ENCODE measurements around the gene CMIP.

The CMIP gene

DNA sequence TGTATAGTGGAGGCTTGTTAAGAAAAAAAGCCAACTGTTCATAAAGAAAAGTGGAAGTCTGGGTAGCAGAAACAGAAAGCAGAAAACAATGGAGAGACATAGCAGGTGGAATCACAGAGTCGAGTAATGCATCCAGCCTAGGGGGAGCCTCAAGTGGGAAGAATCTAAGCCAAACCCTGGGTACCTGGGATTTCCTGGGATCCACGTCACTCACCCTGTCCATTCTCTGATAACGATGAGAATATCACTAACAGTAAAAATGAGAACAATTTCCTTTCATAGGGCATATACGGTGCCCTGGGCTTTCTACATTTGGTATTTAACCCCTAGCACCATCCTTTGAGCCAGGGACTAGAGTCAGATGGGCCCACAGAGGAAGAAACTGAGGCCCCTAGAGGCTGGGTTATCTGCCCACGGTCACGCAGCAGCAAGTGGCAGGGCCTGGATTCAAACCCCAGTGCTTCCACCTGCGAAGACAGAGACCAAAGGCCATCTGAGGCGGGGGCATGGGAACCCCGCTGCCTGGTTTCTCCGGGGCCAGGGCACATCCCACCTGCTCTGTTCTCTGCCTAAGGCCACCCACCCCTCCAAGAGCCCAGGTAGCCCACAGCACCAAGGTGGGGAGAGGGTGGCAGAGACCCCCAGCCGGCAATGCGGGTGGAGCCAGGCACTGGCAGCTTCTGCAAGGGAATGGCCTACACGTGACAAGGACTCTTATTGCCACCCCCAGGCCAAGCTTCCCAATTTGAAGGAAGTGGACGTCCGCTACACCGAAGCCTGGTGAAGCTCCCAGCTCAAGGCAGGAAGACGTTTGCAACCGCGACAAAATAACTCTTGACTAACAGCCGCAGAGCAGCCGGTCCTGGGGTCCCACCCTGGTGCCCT, 264.6 kb downstream of the CMIP start:
- DNase-seq, result no peak

DNA sequence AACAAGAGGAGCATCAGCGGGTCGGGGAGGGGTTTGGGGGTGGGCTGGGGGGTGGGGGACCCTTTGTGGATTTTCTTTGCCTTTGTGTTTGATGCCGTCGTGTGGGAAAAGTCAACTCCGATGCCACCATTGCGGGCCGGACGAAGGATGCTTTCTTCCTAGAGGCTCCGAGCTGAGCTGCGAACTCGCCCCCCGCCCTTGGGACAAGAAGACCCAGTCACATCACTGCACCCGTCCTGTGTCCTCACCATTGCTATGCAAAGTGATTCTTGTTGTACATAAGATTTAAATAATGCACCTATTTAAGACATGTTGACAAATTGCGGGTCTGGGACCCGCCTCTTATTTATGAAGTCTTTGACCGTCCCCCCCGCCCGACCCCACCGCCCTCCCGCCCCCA, 265.4 kb downstream of the CMIP start:
- DNase-seq, result no peak

DNA sequence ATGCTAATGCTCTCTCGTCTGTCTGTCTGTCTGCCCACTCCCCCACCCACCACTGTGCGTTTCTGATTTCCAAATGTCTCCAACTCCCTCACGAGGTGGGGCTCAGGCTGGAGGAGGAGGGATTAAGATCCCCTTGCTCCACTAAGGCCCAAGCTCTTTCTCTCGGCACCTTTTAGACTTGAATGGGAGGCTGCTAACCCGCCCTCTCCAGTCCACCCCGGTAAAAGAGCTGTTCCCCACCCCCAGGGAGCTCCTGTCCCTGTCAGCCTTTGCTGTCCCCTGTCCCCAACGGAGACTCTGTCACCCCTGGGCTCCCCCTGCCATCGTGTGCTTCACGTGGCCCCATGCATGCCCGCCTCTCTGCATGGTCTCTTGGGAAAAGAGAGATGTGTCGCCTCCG, 266.0 kb downstream of the CMIP start:
- DNase-seq, result no peak

DNA sequence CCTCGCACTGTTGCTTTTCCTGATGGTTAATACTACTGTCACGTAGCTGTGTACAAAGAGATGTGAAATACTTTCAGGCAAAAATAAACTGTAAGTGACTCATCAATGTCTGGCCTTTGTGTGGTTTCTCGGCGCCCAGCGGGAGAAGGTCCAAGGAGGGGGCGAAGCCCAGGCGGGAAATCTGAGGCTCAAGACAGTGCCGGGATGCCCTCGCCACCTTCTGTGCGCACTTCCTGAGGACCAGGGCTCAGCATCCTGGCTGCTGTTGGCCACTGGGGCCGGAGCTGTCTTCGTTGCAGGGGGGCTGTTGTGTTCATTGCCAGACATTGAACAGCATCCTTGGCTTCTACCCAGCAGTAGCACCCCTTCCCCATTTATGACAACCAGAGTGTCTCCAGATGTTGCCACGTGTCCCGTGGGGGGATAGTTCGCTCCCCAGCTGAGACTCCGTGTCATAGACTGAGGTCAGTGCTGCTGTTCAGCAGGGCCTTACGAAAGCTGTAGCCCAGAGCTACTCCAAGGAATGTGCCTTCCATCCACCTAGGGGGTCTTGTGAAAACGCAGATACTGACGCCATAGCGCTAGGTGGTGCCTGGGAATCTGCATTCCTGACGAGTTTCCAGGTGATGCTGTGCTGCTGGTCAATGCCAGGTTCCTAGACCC, 267.2 kb downstream of the CMIP start:
- DNase-seq, result no peak

DNA sequence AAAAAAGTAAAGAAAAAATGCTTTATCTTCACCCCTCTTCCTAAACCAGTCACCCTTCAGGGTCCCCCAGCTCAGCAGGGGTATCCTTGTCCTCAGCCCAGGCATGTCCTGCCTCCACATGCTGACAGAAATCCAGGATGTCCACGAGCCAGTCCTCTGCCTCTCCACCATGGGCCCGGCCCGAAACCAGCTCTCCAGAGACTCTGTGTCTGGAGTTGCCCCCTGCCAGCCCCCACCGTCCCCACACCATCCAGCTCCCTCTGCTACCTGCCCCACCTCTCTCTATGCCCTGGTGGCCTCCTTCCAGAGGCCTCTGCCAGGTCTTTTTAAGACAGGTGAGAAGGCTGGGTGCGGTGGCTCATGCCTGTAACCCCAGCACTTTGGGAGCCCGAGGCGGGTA, 268.1 kb downstream of the CMIP start:
- DNase-seq, result no peak

DNA sequence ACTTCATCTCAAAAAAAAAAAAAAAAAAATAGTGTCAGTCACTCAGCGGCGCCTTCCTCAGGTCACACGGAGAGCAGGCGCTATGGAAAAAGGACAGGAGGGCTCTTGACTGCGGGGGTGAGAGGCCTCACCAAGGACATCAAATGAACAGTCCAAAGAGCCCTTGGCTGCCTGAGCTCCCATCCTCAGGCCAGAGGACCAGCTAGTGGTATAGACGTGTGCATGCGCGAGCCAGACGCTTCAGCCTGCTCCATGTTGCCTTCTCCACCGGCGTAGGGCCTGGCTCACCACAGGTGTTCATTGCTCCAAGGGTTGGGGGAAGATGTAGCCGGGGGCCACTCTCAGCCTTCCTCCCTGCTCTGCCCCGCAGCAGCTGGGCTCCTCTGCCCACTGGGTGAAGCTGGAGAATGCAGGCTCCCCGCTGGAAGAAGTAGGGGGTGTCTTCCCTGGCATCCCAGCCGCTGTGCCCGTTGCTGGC, 268.7 kb downstream of the CMIP start:
- no peak for DNase-seq

DNA sequence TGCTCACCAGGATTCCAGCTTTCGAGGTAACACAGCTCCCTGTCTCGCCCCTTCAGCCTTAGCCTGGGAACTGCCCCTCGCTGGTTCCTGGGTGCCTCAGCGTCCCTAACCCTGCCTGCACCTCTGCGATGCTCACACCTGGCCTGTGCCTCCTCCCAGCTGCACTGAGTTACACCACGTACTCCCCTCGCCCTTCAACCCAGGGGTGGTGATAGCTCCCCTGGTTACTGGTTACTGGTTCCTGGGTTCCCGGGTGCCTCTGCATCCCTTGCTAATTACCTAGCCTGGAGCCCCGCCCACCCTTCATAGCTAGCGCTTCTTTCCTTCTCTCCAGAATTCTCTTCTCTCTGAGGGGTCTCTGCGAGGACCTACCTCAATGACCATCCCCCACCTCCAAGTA, 269.2 kb downstream of the CMIP start:
- no peak for DNase-seq

DNA sequence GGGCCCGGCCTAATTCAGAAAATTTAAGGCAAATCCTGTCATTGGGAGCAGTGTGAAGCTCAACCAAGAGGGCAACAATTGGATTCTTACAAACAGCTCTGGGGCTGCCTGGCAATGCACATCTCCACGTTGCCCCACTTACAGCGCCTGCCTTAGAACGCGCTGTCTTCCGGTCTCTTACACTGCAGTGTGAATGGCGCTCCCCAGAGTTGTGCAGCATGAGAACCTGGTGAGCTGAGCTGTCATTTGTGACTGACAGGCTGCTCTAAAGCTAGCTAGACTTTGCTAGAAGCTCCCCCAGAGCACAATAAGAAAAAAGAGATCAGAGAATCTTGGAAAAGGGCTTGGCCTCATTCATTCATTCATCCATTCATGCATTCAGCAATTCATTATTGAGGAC, 270.0 kb downstream of the CMIP start:
- no peak for DNase-seq

DNA sequence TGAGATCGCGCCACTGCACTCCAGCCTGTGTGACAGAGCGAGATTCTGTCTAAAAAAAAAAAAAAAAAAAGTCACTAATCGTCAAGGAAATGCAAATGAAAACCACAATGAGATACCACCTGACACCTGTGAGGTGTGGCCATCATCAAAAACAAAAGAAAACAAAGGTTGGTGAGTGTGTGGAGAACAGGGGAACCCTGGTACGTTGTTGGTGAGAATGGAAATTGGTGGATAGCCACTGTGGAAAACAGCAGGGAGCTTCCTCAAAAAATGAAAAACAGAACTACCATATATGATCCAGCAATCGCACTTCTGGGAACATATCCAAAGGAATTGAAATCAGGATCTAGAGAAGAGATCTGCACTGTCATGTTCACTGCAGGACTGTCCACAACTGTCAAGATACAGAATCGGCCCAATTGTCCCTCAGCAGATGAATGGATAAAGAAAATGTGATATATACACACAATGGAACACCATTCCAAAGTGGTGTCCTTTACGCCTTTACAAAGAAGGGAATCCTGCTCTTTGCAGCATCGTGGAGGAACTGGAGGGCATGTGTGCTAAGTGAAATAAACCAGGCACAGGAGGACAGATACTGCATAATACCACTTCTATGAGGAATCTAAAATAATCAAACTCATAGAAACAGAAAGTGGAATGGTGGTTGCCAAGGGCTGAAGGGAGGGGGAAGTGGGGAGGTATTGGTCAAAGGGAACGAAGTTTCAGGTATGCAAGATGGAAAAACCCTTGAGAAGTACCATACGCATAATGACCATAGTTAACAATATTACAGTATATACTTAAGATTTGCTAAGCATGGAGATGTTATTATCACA, 271.0 kb downstream of the CMIP start:
- peak; percentile 45 for DNase-seq

DNA sequence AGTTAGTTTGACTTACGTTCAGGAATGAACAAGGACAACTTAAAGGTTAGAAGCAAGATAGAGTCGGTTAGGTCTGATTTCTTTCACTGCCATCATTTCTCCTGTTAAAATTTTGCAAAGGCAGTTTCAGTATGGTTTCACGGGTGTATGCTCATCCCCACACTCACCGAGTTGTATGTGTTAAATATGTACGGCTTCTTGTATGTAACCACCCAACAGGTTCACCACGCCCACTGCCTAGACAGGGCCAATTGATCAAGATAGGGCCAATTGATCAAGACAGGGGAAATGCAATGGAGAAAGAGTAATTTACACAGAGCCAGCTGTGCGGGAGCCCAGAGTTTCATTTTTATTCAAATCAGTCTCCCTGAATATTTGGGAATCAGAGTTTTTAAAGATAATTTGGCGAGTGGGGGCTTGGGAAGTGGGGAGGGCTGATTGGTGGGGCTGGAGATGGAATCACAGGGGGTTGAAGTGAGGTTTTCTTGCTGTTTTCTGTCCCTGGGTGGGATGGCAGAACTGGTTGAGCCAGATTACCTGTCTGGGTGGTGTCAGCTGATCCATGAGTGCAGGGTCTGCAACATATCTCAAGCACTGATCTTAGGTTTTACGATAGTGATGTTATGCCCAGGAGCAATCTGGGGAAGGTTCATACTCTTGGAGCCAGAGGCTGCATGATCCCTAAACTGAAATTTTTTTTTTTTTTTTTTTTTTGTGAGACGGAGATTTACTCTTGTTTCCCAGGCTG, 272.0 kb downstream of the CMIP start:
- DNase-seq, result peak; percentile 72

DNA sequence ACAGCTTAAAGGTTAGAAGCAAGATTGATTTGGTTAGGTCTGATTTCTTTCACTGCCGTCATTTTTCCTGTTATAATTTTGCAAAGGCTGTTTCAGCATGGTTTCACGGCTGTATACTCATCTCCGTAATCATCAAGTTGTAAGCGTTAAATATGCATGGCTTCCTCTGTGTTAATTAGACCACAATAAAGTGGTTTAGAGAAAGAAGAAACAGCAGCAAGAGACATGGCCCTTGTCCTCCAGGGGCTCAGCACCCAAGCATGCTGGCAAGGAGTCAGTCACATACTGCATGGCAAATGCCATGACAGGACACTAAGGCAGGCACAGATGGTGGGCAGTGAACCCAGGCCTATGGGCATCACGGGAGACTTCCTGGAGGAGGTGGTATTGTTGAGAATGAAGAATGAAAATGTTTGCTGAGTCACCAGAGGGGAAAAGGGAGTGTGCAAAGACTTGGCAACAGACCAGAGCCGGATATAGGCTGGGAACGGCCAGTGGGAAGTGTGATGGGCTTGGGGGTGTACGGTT, 273.1 kb downstream of the CMIP start:
- peak; percentile 44 for DNase-seq

DNA sequence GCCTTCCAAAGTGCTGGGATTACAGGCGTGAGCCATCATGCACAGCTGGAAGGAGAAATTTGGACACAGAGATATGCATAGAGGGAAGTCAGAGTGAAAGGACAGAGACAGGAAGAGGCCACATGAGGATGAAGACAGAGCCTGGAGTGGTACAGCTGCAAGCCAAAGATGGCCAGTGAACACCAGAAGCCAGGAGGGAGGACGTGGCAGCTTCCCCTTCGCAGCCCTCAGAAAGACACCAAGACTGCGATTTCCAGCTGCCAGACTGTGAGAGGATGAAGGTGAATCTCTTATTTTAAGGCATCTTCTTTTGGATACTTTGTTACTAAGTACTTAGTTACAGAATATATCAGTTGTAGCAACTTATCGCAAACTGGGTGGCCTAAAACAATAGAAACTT, 274.0 kb downstream of the CMIP start:
- DNase-seq, result peak; percentile 10

DNA sequence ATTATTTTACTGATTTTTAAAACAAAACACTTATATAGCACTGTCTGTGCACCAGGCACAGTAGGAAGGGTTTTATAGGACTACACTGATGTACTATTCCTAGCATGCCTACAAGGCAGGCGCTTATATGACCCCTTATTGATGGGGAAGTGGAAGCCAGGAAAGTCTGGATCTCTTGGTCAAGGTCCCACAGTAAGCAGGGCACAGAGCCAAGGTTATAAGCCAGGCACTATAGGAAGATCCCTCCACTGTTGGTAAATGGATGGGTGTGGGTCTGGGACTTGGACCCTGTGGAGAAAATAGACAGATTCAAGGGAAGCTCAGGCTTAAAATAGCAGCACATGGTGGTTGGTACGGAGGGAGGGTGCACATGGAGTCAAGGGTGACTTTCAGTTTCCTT, 275.4 kb downstream of the CMIP start:
- DNase-seq, result no peak

DNA sequence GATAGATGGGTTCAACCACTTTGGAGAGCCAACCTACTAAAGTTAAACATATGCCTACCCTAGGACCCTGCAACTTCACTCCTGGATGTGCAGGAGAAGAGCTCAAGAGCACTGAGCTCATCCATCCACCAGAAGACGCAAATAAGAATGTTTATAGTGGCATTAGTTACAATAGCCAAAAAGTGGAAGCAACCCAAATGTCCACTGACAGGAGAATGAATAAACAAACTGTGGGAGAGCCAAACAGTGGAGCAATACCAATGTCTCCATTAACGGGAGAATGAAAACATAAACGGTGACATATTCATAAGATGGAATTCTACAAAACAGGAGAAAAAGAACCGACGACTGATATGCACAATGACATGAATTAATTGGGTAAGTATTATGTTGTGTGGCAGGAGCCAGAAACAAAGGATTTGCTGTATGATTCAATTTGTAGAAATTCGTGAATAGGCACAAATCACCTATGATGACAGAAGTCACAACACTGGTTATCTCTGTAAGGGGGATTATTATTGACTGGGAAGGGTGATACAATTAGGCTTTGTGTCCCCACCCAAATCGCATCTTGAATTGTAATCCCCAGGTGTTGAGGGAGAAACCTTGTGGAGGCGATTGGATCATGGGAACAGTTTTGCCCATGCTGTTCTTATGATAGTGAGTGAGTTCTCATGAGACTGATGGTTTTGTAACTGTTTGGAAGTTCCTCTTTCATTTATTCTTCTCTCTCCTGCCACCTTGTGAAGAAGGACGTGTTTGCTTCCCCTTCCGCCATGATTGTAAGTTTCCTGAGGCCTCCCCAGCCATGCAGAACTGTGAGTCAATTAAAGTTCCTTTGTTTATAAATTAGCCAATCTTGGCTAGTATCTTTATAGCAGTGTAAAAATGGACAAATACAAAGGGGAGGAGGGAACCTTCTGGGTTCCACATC, 276.6 kb downstream of the CMIP start:
- DNase-seq, result no peak

DNA sequence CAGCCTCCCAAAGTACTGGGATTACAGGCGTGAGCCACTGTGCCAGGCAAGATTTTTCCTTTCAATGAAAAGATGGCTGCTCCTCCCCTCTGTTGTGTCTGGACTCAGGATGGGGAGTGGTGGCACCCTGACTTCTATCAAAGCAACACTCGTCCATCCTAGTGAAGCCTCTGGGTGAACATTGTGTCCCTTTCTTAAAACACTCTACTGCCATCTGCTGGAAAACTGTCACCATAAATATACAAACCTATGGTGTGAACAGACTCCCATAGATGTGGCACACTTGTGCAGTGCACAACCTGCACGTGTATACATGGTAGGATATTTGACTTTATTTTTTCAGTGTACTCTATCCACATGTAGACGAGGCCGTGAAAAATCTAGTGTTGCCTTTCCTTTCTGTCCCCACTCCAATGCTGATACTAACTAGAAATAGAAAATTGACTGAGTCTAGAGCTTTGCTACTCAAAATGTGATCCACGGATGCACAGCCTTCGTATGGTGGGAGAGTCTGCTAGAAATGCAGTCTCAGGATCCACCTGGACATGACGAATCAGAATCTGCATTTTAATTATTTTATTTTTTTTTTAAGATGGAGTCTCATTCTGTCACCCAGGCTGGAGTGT, 278.6 kb downstream of the CMIP start:
- DNase-seq, result peak; percentile 84

DNA sequence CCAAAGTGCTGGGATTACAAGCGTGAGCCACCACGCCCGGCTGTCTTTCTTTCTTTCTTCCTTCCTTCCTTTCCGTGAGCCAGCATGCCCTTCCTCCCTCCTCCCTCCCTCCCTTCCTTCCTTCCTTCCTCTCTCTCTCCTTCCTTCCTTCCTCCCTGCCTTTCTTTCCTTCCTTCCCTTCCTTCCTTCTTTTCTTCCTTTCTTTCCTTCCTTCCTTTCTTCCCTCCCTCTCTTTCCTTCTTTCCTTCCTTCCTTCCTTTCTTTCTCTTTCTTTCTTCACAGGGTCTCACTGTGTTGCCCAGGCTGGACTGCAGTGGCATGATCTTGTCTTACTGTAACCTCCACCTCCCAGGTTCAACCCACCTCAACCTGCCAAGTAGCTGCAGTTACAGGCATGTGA, 283.8 kb downstream of the CMIP start:
- DNase-seq, result no peak

DNA sequence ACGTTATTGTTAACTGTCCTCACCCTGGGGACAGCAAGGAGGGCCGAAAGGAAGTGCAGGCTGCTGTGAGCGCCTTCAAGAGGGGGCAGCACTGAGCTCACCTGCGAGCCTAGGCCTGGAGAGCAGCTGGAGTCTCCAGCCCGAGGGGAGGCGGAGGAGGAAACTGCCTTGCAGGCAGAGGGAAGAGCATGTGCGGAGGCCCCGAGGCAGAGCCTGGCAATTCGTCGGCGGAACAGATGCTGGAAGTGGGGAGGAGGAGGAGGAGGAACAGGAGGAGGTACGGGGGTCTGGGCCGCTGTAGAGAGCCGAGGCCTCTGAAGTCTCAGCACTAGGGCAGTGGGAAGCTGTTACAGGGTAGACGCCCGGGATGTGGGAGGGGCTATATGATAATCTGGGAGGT, 284.8 kb downstream of the CMIP start:
- DNase-seq, result no peak

DNA sequence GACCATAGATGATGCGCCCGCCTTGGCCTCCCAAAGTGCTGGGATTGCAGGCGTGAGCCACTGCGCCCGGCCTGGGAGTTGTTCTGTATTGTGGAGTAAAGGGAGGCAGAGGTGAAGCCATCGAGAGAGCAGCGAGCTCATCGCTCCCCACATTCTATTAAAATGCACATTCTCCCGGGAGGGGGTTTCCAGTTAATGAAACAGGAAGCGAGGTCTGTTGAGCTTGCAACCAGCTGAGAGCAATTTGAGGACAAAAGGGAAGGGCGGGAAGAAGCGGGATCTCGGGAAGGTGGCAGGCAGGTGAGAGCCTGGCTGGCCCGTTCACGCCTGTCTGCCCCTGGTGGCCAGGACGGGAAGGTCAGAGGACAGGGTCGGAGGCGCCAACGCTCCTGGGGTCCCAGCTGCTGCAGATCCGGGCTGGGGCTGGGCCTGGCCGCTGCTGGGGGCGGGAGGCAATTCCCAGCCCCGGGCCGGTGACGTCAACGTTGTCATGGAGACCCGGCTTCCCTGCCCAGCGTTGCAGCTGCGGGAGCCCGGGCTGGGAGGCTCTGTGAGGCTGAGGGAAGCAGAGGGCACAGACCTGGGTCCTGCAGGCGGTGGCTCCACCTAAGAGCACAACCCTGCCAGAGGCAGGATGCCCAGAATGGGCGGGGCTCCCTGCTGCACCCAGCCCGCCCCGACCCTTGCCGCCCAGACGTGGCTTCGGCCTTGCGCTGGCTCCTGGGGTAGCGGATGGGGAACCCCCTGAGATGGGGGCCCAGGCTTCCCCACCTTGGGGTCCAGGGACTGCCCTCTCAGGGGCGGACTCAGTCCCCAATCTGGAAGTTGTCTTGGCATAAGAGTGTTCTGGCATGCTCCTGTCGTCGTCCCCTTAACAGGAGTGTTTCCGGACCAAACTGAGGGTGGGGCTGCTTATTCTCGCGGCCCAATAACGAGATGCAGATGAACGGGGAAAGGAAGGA, 285.8 kb downstream of the CMIP start:
- peak; percentile 48 for DNase-seq

DNA sequence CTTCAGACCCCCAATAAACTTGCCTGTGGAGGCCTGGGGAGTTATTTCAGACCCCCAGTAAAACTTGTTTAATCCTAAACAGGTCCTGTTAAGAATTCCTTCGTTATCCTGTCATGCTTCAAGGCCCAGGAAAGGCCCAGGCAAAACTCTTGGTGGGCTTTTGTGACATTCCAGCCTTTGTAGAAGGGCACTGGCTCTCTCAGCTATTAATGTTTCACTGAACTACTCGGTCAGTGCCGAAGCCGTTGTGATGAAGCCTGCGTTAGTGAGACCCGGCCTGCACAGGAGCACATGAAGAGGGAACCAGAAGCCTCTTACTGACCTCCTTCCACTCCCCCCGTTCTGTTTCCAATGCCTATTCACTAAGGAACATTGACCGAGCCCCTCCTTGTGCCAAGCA, 287.0 kb downstream of the CMIP start:
- DNase-seq, result no peak

DNA sequence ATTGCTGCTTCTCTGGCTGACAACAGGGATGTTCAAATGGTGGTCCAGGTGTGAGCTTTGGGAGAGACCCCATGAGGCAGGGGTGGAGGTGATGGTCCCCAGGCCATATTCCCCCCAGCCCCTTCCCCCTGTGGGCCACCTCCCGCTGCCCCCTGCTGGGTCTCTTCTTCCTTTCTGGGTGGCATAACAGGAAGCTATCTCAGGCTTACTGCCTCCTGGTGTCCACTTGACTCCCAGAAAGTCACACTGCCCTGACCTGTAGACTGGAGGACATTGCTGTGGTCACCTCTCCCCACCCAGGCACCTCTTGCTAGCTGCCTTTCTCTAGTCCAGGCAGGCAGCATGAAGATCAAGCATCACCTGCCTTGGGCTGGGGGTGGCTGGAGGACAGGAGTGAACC, 288.1 kb downstream of the CMIP start:
- no peak for DNase-seq

Data from activated CD4-positive, alpha-beta T cell treated with anti-CD3 and anti-CD28 coated beads, Interleukin-2, amount 50 U/mL, for 16 hours (primary cell).